GM21737 (cell line): Measurements from ENCODE around the gene XPOT.
"Not testable (repeated sequence)": the region's sequence is repeated elsewhere in the genome, so short reads cannot be mapped to it uniquely, and the experiment has no call there.

Source experiments
- ATAC-seq: cut with Tn5 transposase; IDR thresholded peaks from one replicate; pipeline ENCODE4 v1.9.1; 2021; ENCODE audit warnings: mild to moderate bottlenecking, moderate library complexity; ENCODE audit not compliant: unreplicated experiment

Gene XPOT

GRCh38 chr12:64403707-64404469, at the start of gene XPOT:
TSS of gene XPOT (plus strand) at chr12:64404392. CDS start at chr12:64410036, 5,644 bp downstream.
- peak; percentile 95 for ATAC-seq

- ATAC-seq = not testable (repeated sequence)
Measured at GRCh38 chr12:64356209-64356608, 48.0 kb upstream of the XPOT start.

GRCh38 chr12:64361173-64361572, 43.0 kb upstream of the XPOT start:
- ATAC-seq = not testable (repeated sequence)

GRCh38 chr12:64362721-64363305, 41.4 kb upstream of the XPOT start:
- no peak for ATAC-seq

GRCh38 chr12:64383675-64384074, 20.5 kb upstream of the XPOT start:
- no peak for ATAC-seq

GRCh38 chr12:64385019-64385418, 19.2 kb upstream of the XPOT start:
- ATAC-seq = no peak

GRCh38 chr12:64385468-64385867, 18.7 kb upstream of the XPOT start:
- no peak for ATAC-seq

GRCh38 chr12:64387197-64387816, 16.9 kb upstream of the XPOT start:
- ATAC-seq = no peak

- no peak for ATAC-seq
Measured at GRCh38 chr12:64389154-64389553, 15.0 kb upstream of the XPOT start.

GRCh38 chr12:64390275-64390851, 13.8 kb upstream of the XPOT start, which contains the start of gene C12orf56:
TSS of gene C12orf56 (minus strand) at chr12:64390758. CDS start at chr12:64390565, 193 bp downstream.
- no peak for ATAC-seq

GRCh38 chr12:64392221-64392620, 12.0 kb upstream of the XPOT start:
- no peak for ATAC-seq

GRCh38 chr12:64395739-64396138, 8.5 kb upstream of the XPOT start:
- ATAC-seq = no peak

- ATAC-seq = no peak
Measured at GRCh38 chr12:64400041-64400440, 4.2 kb upstream of the XPOT start.

- ATAC-seq = no peak
Measured at GRCh38 chr12:64402181-64402580, 2.0 kb upstream of the XPOT start.

- ATAC-seq = peak; percentile 2
Measured at GRCh38 chr12:64404470-64405256, 471 bp downstream of the XPOT start.

- no peak for ATAC-seq
Measured at GRCh38 chr12:64407342-64408223, 3.4 kb downstream of the XPOT start.

GRCh38 chr12:64411427-64411826, 7.2 kb downstream of the XPOT start:
- no peak for ATAC-seq

GRCh38 chr12:64412459-64412858, 8.3 kb downstream of the XPOT start:
- no peak for ATAC-seq

GRCh38 chr12:64413884-64414283, 9.7 kb downstream of the XPOT start:
- no peak for ATAC-seq

- no peak for ATAC-seq
Measured at GRCh38 chr12:64418209-64418608, 14.0 kb downstream of the XPOT start.
